ENCODE results near the gene PDGFRB.
"Not testable (repeated sequence)": the region's sequence is repeated elsewhere in the genome, so short reads cannot be mapped to it uniquely, and the experiment has no call there.

- TF ChIP-seq CTCF, POLR2A (IDR thresholded peaks at IDR 0.05): not testable (repeated sequence)
Observed at GRCh38 chr5:150084754-150085153, 70.9 kb downstream of the PDGFRB start.

Measured in body of pancreas (tissue), 4 donors.